ENCODE measurements around the gene BCR. TPM values are rescaled to one million over a fixed set of nuclear protein-coding genes. Genes with fewer than 3 reads are reported as not detected.

BCR gene
- total and polyA plus RNA-seq, 7 donors: 2.7 to 7.7 (median 6.5) TPM

- Histone ChIP-seq H3K9me3 (no peaks in the 10 kb centered on the region), H3K27me3 (ENCODE audit: insufficient read depth in 3 of 3, low read length in 2 of 3) (no peaks in the 10 kb centered on the region), H3K36me3 (ENCODE audit: insufficient read depth in 1 of 2, low read depth in 1 of 2) (no peaks in the 10 kb centered on the region), H3K4me1 (no peaks in the 10 kb centered on the region), H3K27ac (no peak overlapping the region), H3K4me3 (no peak overlapping the region)
- DNase-seq: peak; percentile 76 to 90
- intact Hi-C loops (cut with DNase I): loop anchor here (1.0 to 5.0 kb wide), 2 partner anchors 103 to 324 kb away; no protein-coding TSS in a partner anchor
- peak; percentile 81 to 93 (median 86) for ATAC-seq
- 54 to 60% (median 55%) methylated on average over 17 to 21 of the region's 21 CpGs for WGBS, 3 donors
- peak; percentile 96 for TF ChIP-seq CTCF (IDR thresholded peaks at IDR 0.05)
Observed at GRCh38 chr22:23281406-23282088, 101.2 kb downstream of the BCR start.

GRCh38 chr22:23282089-23282501, 101.8 kb downstream of the BCR start:
- H3K36me3 ChIP-seq (ENCODE audit: insufficient read depth in 1 of 2, low read depth in 1 of 2): no peaks in the 10 kb centered on the region
- H3K27me3 ChIP-seq (ENCODE audit: insufficient read depth in 3 of 3, low read length in 2 of 3): no peaks in the 10 kb centered on the region
- DNase-seq: peak; percentile 60 to 64
- TF ChIP-seq CTCF (IDR thresholded peaks at IDR 0.05): no peak
- intact Hi-C loops (cut with DNase I): loop anchor here in 1 of 2 donors (5.0 kb wide), 1 partner anchor 325 kb away; no protein-coding TSS in a partner anchor
- peak; percentile 47 to 68 (median 58) for ATAC-seq
- no peak overlapping the region for H3K4me3 ChIP-seq
- 22 to 27% (median 24%) methylated on average over 16 of the region's 16 CpGs for WGBS, 3 donors
- H3K4me1 ChIP-seq: no peaks in the 10 kb centered on the region
- no peak overlapping the region for H3K27ac ChIP-seq
- H3K9me3 ChIP-seq: no peaks in the 10 kb centered on the region

- Histone ChIP-seq H3K4me1 (no peaks in the 10 kb centered on the region), H3K27ac (no peak overlapping the region), H3K4me3 (no peak overlapping the region), H3K36me3 (ENCODE audit: insufficient read depth in 1 of 2, low read depth in 1 of 2) (no peaks in the 10 kb centered on the region), H3K9me3 (no peaks in the 10 kb centered on the region), H3K27me3 (ENCODE audit: insufficient read depth in 3 of 3, low read length in 2 of 3) (no peaks in the 10 kb centered on the region)
- intact Hi-C loops (cut with DNase I): loop anchor here in 1 of 2 donors (5.0 kb wide), 1 partner anchor 325 kb away; no protein-coding TSS in a partner anchor
- no peak for DNase-seq
- no peak for ATAC-seq
- WGBS, 3 donors: 62 to 66% (median 66%) methylated on average over 10 of the region's 10 CpGs
- no peak for TF ChIP-seq CTCF (IDR thresholded peaks at IDR 0.05)
Observed at GRCh38 chr22:23282516-23282915, 102.2 kb downstream of the BCR start.

GRCh38 chr22:23282986-23283385, 102.7 kb downstream of the BCR start:
- Histone ChIP-seq H3K27ac (no peak overlapping the region), H3K9me3 (no peaks in the 10 kb centered on the region), H3K36me3 (ENCODE audit: insufficient read depth in 1 of 2, low read depth in 1 of 2) (no peaks in the 10 kb centered on the region), H3K27me3 (ENCODE audit: insufficient read depth in 3 of 3, low read length in 2 of 3) (no peaks in the 10 kb centered on the region), H3K4me3 (no peak overlapping the region), H3K4me1 (no peaks in the 10 kb centered on the region)
- intact Hi-C loops (cut with DNase I): loop anchor here in 1 of 2 donors (5.0 kb wide), 1 partner anchor 326 kb away; no protein-coding TSS in a partner anchor
- DNase-seq: no peak
- ATAC-seq: no peak
- TF ChIP-seq CTCF (IDR thresholded peaks at IDR 0.05): no peak
- WGBS, 3 donors: 93 to 95% (median 94%) methylated on average over 11 of the region's 11 CpGs
